Neural cell (in vitro differentiated cells): Measurements from ENCODE around the gene MYO18B. TPM values are rescaled to one million over a fixed set of nuclear protein-coding genes. Genes with fewer than 3 reads are reported as not detected.

Source experiments
- H2AFZ ChIP-seq: fragments of 200-600, 300-800 bp; sonication (generic), shearing (Covaris generic); 2 replicates; pipeline ENCODE4 v1.6.0; 2014; ENCODE audit warnings: low read depth, mild to moderate bottlenecking, antibody characterized with exemption, low read length, moderate library complexity
- H3F3A ChIP-seq: fragments of 200-600 bp; shearing (Covaris generic); 2 replicates; pipeline ENCODE4 v1.6.1; 2016; ENCODE audit warnings: mild to moderate bottlenecking, moderate library complexity, mixed read lengths, antibody characterized with exemption, low read length; ENCODE audit not compliant: insufficient read depth, poor library complexity, severe bottlenecking
- H3K27ac ChIP-seq: fragments of 200-600, 300-800 bp; sonication (generic), shearing (Covaris generic); 2 replicates; pipeline ENCODE4 v1.5.1; 2014; ENCODE audit warnings: mild to moderate bottlenecking, low read length, moderate library complexity
- H3K27me3 ChIP-seq: fragments of 300-800, 200-600 bp; sonication (generic), shearing (Covaris generic); 2 replicates; pipeline ENCODE4 v1.6.0; 2014; ENCODE audit warnings: mild to moderate bottlenecking, low read depth, low read length, moderate library complexity; ENCODE audit not compliant: insufficient read depth
- H3K36me3 ChIP-seq: fragments of 300-800, 200-600 bp; sonication (generic), shearing (Covaris generic); 2 replicates; pipeline ENCODE4 v1.5.1; 2014; ENCODE audit warnings: mild to moderate bottlenecking, antibody characterized with exemption, low read length, moderate library complexity; ENCODE audit not compliant: insufficient read depth
- H3K4me2 ChIP-seq: fragments of 300-800, 200-600 bp; sonication (generic), shearing (Covaris generic); 2 replicates; pipeline ENCODE4 v1.6.0; 2014; ENCODE audit warnings: mild to moderate bottlenecking, low read length
- H3K4me3 ChIP-seq: fragments of 300-800, 200-600 bp; sonication (generic), shearing (Covaris generic); 2 replicates; pipeline ENCODE4 v1.5.1; 2014; ENCODE audit warnings: mild to moderate bottlenecking, low read length, moderate library complexity
- H3K79me2 ChIP-seq: fragments of 200-600 bp; shearing (Covaris generic); replicated peaks from 2 replicates; pipeline ENCODE4 v1.6.0; 2014; ENCODE audit warnings: mild to moderate bottlenecking, low read length, moderate library complexity; ENCODE audit not compliant: insufficient read depth
- H3K9ac ChIP-seq: fragments of 300-800, 200-600 bp; sonication (generic), shearing (Covaris generic); 2 replicates; pipeline ENCODE4 v1.6.1; 2016; ENCODE audit warnings: mild to moderate bottlenecking, low read length, mixed read lengths
- H3K9me2 ChIP-seq: fragments of 200-600 bp; shearing (Covaris generic); 2 replicates; pipeline ENCODE4 v1.6.1; 2016; ENCODE audit warnings: mild to moderate bottlenecking, low read length, mixed read lengths; ENCODE audit not compliant: insufficient read depth
- H3K9me3 ChIP-seq: fragments of 200-600, 300-800 bp; sonication (generic), shearing (Covaris generic); 2 replicates; pipeline ENCODE4 v1.6.1; 2016; ENCODE audit warnings: mild to moderate bottlenecking, mixed run types, low read length, moderate library complexity, mixed read lengths
- H4K20me1 ChIP-seq: fragments of 200-600 bp; shearing (Covaris generic); 2 replicates; pipeline ENCODE4 v1.6.1; 2016; ENCODE audit warnings: mild to moderate bottlenecking, mixed run types; ENCODE audit not compliant: insufficient read depth
- CTCF ChIP-seq: fragments of 450-650 bp; IDR thresholded peaks from 2 replicates; pipeline ENCODE4 v1.5.1; 2014; ENCODE audit warnings: antibody characterized with exemption, mild to moderate bottlenecking, moderate library complexity; ENCODE audit not compliant: poor library complexity, severe bottlenecking
- EP300 ChIP-seq: fragments of 450-650 bp; conservative IDR thresholded peaks from 2 replicates; pipeline ENCODE4 v1.6.1; 2014; ENCODE audit warnings: antibody characterized with exemption, mild to moderate bottlenecking, moderate library complexity; ENCODE audit not compliant: poor library complexity, severe bottlenecking
- EZH2 ChIP-seq: fragments of 200-600, 300-800 bp; shearing (Covaris generic), sonication (generic); IDR thresholded peaks from 2 replicates; pipeline ENCODE4 v1.6.1; 2014; ENCODE audit warnings: antibody characterized with exemption, low read length, borderline replicate concordance, mild to moderate bottlenecking; ENCODE audit not compliant: insufficient read depth, poor library complexity, severe bottlenecking
- MXI1 ChIP-seq: fragments of 450-650 bp; conservative IDR thresholded peaks from 2 replicates; pipeline ENCODE4 v1.6.1; 2014; ENCODE audit warnings: antibody characterized with exemption, mild to moderate bottlenecking; ENCODE audit not compliant: poor library complexity, severe bottlenecking
- POLR2AphosphoS5 ChIP-seq: IDR thresholded peaks from 2 replicates; pipeline ENCODE4 v1.6.1; 2012
- RAD21 ChIP-seq: fragments of 450-650 bp; conservative IDR thresholded peaks from 2 replicates; pipeline ENCODE4 v1.6.1; 2014; ENCODE audit warnings: antibody characterized with exemption, mild to moderate bottlenecking, moderate library complexity
- REST ChIP-seq: IDR thresholded peaks from 2 replicates; pipeline ENCODE4 v1.6.1; 2012; ENCODE audit warnings: borderline replicate concordance
- SMC3 ChIP-seq: fragments of 450-650 bp; conservative IDR thresholded peaks from 2 replicates; pipeline ENCODE4 v1.6.1; 2014; ENCODE audit warnings: antibody characterized with exemption, mild to moderate bottlenecking, moderate library complexity; ENCODE audit not compliant: poor library complexity
- TAF1 ChIP-seq: IDR thresholded peaks from 2 replicates; pipeline ENCODE4 v1.6.1; 2012; ENCODE audit warnings: low read depth
- polyA plus RNA-seq: library from polyadenylated mRNA; depleted of rRNA; stranded (reverse); fragments of >200 nt; gene quantifications from 2 replicates; pipeline ENCODE4 v1.2.3, GENCODE V29; 2014

The MYO18B gene
- polyA plus RNA-seq, 1 donor from 2014 or later, result 0.71 TPM

GRCh38 chr22:25938151-25938550 lies 196.2 kb downstream of the MYO18B start:
- Histone ChIP-seq H3K79me2 (no peaks in the 10 kb centered on the region), H3K27ac (no peak overlapping the region), H3K9me3 (no peaks in the 10 kb centered on the region), H4K20me1 (no peaks in the 10 kb centered on the region), H3K4me3 (no peak overlapping the region), H3K9me2 (no peaks in the 10 kb centered on the region), H3F3A (no peaks in the 10 kb centered on the region), H3K27me3 (no peaks in the 10 kb centered on the region), H3K36me3 (no peaks in the 10 kb centered on the region), H3K4me2 (no peak overlapping the region), H3K9ac (no peak overlapping the region), H2AFZ (no peak overlapping the region)
- TF ChIP-seq SMC3 (no peak), RAD21 (no peak), TAF1 (no peak), EP300 (no peak)

- no peaks in the 10 kb centered on the region for H3K27me3 ChIP-seq
- TF ChIP-seq TAF1, result no peak
- no peak for TF ChIP-seq RAD21
- no peak for TF ChIP-seq CTCF
- TF ChIP-seq REST, result no peak
- no peak for TF ChIP-seq POLR2AphosphoS5
- no peak for TF ChIP-seq MXI1
- no peak for TF ChIP-seq EZH2
- TF ChIP-seq SMC3, result no peak
- no peak for TF ChIP-seq EP300
- no peak overlapping the region for H3K27ac ChIP-seq
- no peaks in the 10 kb centered on the region for H3K9me3 ChIP-seq
- no peaks in the 10 kb centered on the region for H4K20me1 ChIP-seq
- no peak overlapping the region for H2AFZ ChIP-seq
- no peak overlapping the region for H3K9ac ChIP-seq
- H3K9me2 ChIP-seq, result no peaks in the 10 kb centered on the region
- H3K79me2 ChIP-seq, result no peaks in the 10 kb centered on the region
- H3F3A ChIP-seq, result no peaks in the 10 kb centered on the region
- no peak overlapping the region for H3K4me3 ChIP-seq
- H3K36me3 ChIP-seq, result no peaks in the 10 kb centered on the region
- no peak overlapping the region for H3K4me2 ChIP-seq
Measured at GRCh38 chr22:25939384-25939783, 197.4 kb downstream of the MYO18B start.

GRCh38 chr22:25940479-25940878 lies 198.5 kb downstream of the MYO18B start:
- H3K4me2 ChIP-seq, result no peak overlapping the region
- H3F3A ChIP-seq, result no peaks in the 10 kb centered on the region
- H3K79me2 ChIP-seq, result no peaks in the 10 kb centered on the region
- H3K36me3 ChIP-seq, result no peaks in the 10 kb centered on the region
- H3K27ac ChIP-seq, result no peak overlapping the region
- H3K27me3 ChIP-seq, result no peaks in the 10 kb centered on the region
- no peak overlapping the region for H3K9ac ChIP-seq
- H2AFZ ChIP-seq, result no peak overlapping the region
- no peak overlapping the region for H3K4me3 ChIP-seq
- no peaks in the 10 kb centered on the region for H4K20me1 ChIP-seq
- TF ChIP-seq REST (no peak), EP300 (no peak), RAD21 (no peak), CTCF (no peak), TAF1 (no peak), EZH2 (no peak), POLR2AphosphoS5 (no peak), SMC3 (no peak)
- no peaks in the 10 kb centered on the region for H3K9me3 ChIP-seq
- no peaks in the 10 kb centered on the region for H3K9me2 ChIP-seq
